Measurements from ENCODE around the gene FBXL16.

GRCh38 chr16:739560-740458 lies 34.2 kb upstream of the FBXL16 start:
- TF ChIP-seq NBN (conservative IDR thresholded peaks at IDR 0.05) (no peak), ZNF788 (CRISPR knock-in tag; IDR thresholded peaks at IDR 0.05; ENCODE audit: borderline replicate concordance) (no peak), WIZ (CRISPR knock-in tag; IDR thresholded peaks at IDR 0.05) (no peak), POLR2A (IDR thresholded peaks at IDR 0.05; ENCODE audit: insufficient read depth in 1 of 2, low read depth in 2 of 2, low read length in 2 of 2) (peak in 1 of 2 experiments; percentile 80; a peak in 2 of 4 replicates), ZNF468 (CRISPR knock-in tag; IDR thresholded peaks at IDR 0.05) (no peak)
- TF ChIP-seq, protein P1, sequence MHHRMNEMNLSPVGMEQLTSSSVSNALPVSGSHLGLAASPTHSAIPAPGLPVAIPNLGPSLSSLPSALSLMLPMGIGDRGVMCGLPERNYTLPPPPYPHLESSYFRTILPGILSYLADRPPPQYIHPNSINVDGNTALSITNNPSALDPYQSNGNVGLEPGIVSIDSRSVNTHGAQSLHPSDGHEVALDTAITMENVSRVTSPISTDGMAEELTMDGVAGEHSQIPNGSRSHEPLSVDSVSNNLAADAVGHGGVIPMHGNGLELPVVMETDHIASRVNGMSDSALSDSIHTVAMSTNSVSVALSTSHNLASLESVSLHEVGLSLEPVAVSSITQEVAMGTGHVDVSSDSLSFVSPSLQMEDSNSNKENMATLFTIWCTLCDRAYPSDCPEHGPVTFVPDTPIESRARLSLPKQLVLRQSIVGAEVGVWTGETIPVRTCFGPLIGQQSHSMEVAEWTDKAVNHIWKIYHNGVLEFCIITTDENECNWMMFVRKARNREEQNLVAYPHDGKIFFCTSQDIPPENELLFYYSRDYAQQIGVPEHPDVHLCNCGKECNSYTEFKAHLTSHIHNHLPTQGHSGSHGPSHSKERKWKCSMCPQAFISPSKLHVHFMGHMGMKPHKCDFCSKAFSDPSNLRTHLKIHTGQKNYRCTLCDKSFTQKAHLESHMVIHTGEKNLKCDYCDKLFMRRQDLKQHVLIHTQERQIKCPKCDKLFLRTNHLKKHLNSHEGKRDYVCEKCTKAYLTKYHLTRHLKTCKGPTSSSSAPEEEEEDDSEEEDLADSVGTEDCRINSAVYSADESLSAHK (CRISPR knock-in tag; IDR thresholded peaks at IDR 0.05; ENCODE audit: borderline replicate concordance) = no peak
